SJCRH30 (cell line): ENCODE measurements around the gene ZDHHC5. TPM values are rescaled to one million over a fixed set of nuclear protein-coding genes. Genes with fewer than 3 reads are reported as not detected.

Source experiments
- total RNA-seq: library from RNA; depleted of rRNA; stranded (reverse); fragments of >200 nt; shearing (Covaris generic); gene quantifications from 2 replicates; pipeline ENCODE4 v1.2.3, GENCODE V29; 2014; rRNA removed

ZDHHC5 gene
- total RNA-seq, 1 experiment from 2014 or later: 46.6 TPM

Other genes with a start within 250 kb of the ZDHHC5 start
- gene SLC43A3, start 241.0 kb upstream of the ZDHHC5 start, total RNA-seq: 0.12 TPM in 1 of 2 replicates, not detected in the other
- 0.26 and 0.35 TPM in 2 replicates for gene RTN4RL2, start 207.6 kb upstream of the ZDHHC5 start, total RNA-seq
- 8.8 and 9.5 TPM in 2 replicates for gene SLC43A1, start 152.4 kb upstream of the ZDHHC5 start, total RNA-seq
- 93.2 and 147 TPM in 2 replicates for gene TIMM10, start 137.4 kb upstream of the ZDHHC5 start, total RNA-seq
- gene SMTNL1, start 130.5 kb upstream of the ZDHHC5 start, total RNA-seq: 4.5 and 5.6 TPM in 2 replicates
- 36.9 and 39.9 TPM in 2 replicates for gene UBE2L6, start 100.4 kb upstream of the ZDHHC5 start, total RNA-seq
- 12.3 and 13.8 TPM in 2 replicates for gene SERPING1, start 70.4 kb upstream of the ZDHHC5 start, total RNA-seq
- 0.04 TPM in 1 of 2 replicates, not detected in the other for gene YPEL4, start 18.2 kb upstream of the ZDHHC5 start, total RNA-seq
- 26.5 and 27.4 TPM in 2 replicates for gene CLP1, start 10.4 kb upstream of the ZDHHC5 start, total RNA-seq
- 28.1 and 28.6 TPM in 2 replicates for gene MED19, start 44.1 kb downstream of the ZDHHC5 start, total RNA-seq
- gene TMX2, start 44.5 kb downstream of the ZDHHC5 start, total RNA-seq: 125 and 132 TPM in 2 replicates
- gene SELENOH, start 73.4 kb downstream of the ZDHHC5 start, total RNA-seq: 116 and 133 TPM in 2 replicates
- gene BTBD18, start 83.7 kb downstream of the ZDHHC5 start, total RNA-seq: 0.02 TPM in 1 of 2 replicates, not detected in the other
- 94.9 and 95.9 TPM in 2 replicates for gene CTNND1, start 93.7 kb downstream of the ZDHHC5 start, total RNA-seq